HG02943 (cell line): ENCODE data around the gene ANKRD53.

Experiments
- ATAC-seq: cut with Tn5 transposase; IDR thresholded peaks from one replicate; pipeline ENCODE4 v1.9.1; 2021; ENCODE audit warnings: mild to moderate bottlenecking, low read depth, moderate library complexity; ENCODE audit not compliant: unreplicated experiment

Gene ANKRD53

GRCh38 chr2:70942396-70943204 lies 35.8 kb upstream of the ANKRD53 start:
- no peak for ATAC-seq

- no peak for ATAC-seq
These were observed 35.1 kb upstream of the ANKRD53 start for GRCh38 chr2:70943205-70943871.

- ATAC-seq = no peak
These were observed 34.2 kb upstream of the ANKRD53 start for GRCh38 chr2:70944111-70944690.

DNA sequence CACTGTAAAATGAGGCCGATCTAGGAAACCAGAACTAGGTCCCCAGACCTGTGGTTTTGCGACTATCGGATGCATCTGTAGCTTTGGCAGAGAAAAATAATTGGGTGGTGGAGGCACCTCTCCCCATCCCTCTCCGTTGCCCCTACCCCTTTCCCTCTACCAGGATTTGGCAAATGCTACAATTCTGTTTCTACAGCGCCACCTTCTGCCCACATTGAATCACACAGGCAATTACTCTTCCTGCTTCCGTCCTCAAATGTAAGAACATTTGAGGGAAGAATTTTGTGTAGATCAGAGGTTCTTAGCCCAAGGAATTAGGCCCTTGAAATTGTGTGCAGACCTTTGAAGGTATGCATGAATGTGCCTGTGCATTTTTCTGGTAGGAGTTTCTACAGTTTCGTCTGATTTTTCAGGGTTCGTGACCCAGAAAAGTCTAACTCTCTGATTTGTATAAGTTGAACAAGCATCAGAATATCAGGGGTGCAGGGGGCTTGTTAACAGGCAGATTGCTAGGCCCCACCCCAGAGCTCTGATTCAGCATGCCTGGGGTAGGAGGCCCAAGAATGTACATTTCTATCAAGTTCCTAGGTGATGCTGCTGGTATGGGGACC lies 31.5 kb upstream of the ANKRD53 start:
- no peak for ATAC-seq

GRCh38 chr2:70947556-70948184 lies 30.8 kb upstream of the ANKRD53 start:
- no peak for ATAC-seq

DNA sequence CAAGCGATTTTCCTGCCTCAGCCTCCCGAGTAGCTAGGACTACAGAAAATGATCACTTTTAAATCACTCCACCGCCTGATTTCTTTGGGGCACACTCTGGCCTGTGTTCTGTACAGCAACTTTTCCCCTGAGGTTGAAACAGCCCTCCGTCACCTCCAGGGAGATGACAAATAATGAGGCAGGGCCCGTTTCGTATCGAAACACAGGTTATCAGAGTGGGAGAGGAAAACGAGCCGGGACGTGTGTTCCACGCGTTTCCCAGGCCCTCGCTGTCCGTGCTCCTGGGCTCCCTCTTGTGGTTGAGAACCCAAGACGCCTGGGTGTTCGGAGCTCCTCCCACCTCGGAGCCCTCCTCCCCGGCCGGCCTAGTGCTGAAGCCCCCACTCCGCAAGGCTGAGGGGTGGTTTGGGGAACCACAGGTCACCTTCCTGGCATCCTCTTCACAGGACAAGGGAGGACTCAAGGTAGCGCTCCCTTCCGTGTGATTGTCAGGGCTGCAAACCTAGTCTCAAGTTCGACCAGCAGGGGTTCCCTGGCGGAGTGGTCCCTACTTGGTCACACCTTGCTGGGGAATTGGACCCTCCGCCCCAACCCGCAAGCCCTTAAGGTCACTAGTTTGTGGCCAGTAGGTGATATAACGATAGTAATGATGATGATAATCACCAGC lies 30.0 kb upstream of the ANKRD53 start:
- peak; percentile 68 for ATAC-seq

DNA sequence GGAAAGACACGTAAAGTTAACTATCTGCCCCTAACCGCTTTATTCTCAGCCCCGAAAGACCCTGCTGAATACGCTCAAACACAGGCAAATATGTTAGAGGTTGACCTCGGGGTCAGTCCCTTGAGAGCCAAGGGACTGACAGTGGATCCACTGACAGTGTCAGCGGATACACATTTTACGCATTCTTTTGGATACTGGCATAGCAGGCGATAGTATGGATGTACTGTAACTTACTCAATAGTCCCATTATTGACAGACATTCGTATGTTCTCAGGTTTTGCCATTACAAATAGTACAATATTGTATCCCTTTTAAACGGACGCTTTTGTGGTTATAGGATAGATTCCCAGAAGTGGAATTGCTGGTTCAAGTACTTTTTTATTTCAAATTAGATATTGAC lies 29.3 kb upstream of the ANKRD53 start:
- ATAC-seq = no peak

DNA sequence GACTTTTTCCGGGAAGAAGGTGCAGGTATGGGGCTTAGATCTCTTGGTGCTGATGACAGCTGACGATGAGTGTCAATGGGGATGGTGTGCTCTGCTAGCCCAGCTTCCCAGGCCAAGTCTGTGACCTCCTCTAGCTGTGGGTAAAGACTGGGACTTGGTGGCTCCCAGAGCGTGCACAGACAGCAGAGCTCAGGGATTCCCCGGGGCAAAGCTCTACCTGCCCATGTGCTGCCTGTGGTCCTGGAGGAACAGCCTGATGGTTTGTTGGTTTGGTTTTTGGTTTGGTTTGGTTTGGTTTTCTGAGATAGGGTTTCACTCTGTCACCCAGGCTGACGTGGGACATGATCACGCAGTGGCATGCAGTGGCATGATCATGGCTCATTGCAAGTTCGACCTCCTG lies 23.5 kb upstream of the ANKRD53 start:
- ATAC-seq = no peak

DNA sequence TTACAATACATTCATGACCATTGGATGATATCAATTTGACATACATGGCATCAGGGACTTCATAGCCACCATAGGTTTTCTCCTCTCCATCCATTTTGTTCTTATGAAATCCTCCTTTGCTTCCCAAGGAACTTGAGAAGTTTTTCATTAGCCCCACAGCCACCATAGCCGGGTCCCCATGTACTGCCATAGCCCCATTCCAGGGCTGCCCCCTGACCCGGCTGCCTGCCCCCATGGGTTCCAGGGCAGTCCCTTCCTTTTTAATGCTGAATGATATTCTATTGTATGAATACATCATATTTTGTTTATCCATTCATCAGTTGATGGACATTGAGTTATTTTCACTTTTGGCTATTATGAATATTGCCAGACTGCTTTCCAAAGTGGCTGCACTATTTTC lies 22.3 kb upstream of the ANKRD53 start:
- ATAC-seq = no peak

GRCh38 chr2:70957798-70958197 lies 20.6 kb upstream of the ANKRD53 start:
- ATAC-seq = no peak

DNA sequence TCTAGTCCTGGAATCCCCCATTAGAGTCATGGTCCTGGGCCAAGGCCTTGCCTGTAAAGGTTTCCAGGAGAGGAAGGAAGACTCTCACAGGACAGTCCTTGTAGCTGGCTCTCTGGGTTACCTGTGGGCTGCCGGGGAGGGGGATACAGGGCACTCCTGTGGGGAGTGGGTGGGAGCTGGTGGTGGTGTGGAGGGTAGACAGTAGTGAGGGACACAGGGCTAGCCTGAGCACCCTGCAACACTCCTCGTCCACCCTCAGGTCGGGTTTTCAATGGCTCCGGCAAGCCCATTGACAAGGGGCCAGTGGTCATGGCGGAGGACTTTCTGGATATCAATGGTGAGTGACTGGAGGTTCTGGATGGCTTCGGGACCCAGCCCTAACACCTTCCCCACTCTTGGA lies 19.7 kb upstream of the ANKRD53 start:
- no peak for ATAC-seq

DNA sequence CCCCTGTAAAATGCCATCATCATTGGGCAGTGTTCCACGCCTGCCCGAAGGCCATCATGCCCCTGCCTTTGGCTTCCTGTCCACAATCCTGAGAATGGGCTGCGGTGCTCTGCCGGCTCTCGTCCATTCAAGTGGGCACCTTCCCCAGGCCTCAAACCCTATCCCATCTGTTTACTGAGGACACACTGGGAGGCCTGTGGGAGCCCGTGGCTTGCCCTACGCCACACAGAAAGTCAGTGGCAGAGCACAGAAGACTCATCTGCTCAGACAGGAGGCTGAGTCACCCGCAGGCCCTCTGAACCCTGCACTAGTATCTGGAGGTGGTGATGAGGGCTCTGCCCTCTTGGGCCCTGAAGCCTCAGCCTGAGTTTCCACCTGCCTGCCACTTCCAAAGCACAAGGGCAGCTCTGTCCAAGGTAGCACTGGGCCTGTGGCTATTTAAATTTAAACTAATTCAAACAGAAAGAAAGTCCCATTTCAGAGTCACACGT lies 19.1 kb upstream of the ANKRD53 start:
- no peak for ATAC-seq

GRCh38 chr2:70959851-70960832 lies 18.3 kb upstream of the ANKRD53 start:
- no peak for ATAC-seq

GRCh38 chr2:70960833-70961647 lies 17.4 kb upstream of the ANKRD53 start:
- ATAC-seq = no peak

GRCh38 chr2:70961648-70961994 lies 16.8 kb upstream of the ANKRD53 start:
- ATAC-seq = no peak

DNA sequence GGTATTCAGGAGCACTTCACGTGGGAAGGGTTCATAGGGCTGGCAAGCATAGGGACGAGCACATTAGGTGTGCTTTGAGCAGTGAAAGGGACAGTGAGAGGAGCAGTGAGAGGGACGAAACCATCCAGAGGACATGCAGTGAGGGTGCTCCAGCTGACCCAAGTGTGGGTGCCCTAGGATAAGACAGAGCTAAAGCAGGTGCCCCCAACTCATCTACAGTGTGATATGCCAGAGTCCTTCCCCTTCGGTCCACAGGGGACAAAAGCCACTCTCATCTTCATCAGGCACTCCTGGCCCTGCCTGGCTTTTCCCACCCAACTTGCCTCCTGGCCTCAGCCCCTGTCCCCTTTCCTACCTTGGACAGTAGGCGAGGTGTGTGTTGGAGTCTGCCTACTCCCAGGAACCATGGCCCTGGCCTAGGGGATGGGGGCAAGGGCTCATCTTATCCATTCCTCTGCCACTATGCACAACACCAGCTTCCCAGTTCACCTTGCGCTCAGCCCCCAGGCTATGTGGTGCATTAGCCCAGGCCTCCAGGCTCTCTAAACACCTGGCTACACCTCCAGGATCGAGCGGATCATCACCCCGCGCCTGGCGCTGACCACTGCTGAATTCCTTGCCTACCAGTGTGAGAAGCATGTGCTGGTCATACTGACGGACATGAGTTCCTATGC lies 16.1 kb upstream of the ANKRD53 start:
- no peak for ATAC-seq
